HEK293 (cell line): ENCODE results near the gene PTPRF.

Source experiments
- CTCF ChIP-seq: fragments of 450-650 bp; formaldehyde crosslinking; IDR thresholded peaks from 2 replicates; pipeline ENCODE4 v1.5.1; 2016; ENCODE audit warnings: missing biosample characterization, missing genetic modification characterization
- ELK4 ChIP-seq: IDR thresholded peaks from 2 replicates; pipeline ENCODE4 v1.6.1; 2011; ENCODE audit warnings: mild to moderate bottlenecking, low read depth, low read length, borderline replicate concordance
- GFI1B ChIP-seq: fragments of 450-650 bp; formaldehyde crosslinking; IDR thresholded peaks from 2 replicates; pipeline ENCODE4 v1.5.1; 2016; ENCODE audit warnings: missing biosample characterization, missing genetic modification characterization
- ZBTB1 ChIP-seq: fragments of 450-650 bp; formaldehyde crosslinking; IDR thresholded peaks from 2 replicates; pipeline ENCODE4 v1.5.1; 2016; ENCODE audit warnings: missing biosample characterization, missing genetic modification characterization
- ZBTB48 ChIP-seq: fragments of 450-650 bp; formaldehyde crosslinking; IDR thresholded peaks from 2 replicates; pipeline ENCODE4 v1.5.1; 2016; ENCODE audit warnings: missing biosample characterization, missing genetic modification characterization
- ZNF132 ChIP-seq: fragments of 450-650 bp; formaldehyde crosslinking; IDR thresholded peaks from 2 replicates; pipeline ENCODE4 v1.5.1; 2017; ENCODE audit warnings: missing biosample characterization, missing genetic modification characterization, borderline replicate concordance
- ZNF292 ChIP-seq: fragments of 450-650 bp; formaldehyde crosslinking; IDR thresholded peaks from 2 replicates; pipeline ENCODE4 v1.5.1; 2016; ENCODE audit warnings: low read depth, missing biosample characterization, missing genetic modification characterization, borderline replicate concordance
- ZNF843 ChIP-seq: fragments of 450-650 bp; formaldehyde crosslinking; IDR thresholded peaks from 2 replicates; pipeline ENCODE4 v1.5.1; 2016; ENCODE audit warnings: missing biosample characterization, missing genetic modification characterization
- TF ChIP-seq, protein P1 (sequence below): fragments of 450-650 bp; formaldehyde crosslinking; conservative IDR thresholded peaks from 2 replicates; pipeline ENCODE4 v1.5.1; 2016; ENCODE audit warnings: low read depth, missing biosample characterization, missing genetic modification characterization

DNA sequence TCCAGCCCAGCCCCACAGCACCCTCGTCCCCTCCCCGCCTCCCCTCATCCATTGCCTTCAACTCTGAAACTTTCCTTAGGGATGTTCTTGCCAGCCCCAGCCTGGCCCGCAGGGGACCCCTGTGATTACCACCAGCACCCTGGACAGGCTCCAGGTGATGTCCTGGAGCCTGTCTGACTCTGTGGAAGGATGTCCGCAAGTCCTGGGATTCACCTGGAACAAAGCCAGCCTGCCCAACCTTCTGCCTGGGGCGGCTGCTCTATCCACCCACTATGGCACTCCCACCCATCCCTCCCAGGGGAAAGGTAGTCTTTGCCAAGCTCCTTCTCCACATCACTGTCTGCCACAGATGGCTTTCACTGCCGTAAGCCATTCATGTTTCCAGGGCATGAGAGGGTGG is 24.4 kb upstream of the PTPRF start:
- no peak for TF ChIP-seq ZNF292 (tag by site-specific recombination)
- no peak for TF ChIP-seq ZNF132 (tag by site-specific recombination)
- TF ChIP-seq ZBTB1 (tag by site-specific recombination): no peak
- TF ChIP-seq GFI1B (tag by site-specific recombination): no peak
- no peak for TF ChIP-seq ELK4
- no peak for TF ChIP-seq CTCF
- TF ChIP-seq ZBTB48 (tag by site-specific recombination): no peak
- TF ChIP-seq, protein P1, sequence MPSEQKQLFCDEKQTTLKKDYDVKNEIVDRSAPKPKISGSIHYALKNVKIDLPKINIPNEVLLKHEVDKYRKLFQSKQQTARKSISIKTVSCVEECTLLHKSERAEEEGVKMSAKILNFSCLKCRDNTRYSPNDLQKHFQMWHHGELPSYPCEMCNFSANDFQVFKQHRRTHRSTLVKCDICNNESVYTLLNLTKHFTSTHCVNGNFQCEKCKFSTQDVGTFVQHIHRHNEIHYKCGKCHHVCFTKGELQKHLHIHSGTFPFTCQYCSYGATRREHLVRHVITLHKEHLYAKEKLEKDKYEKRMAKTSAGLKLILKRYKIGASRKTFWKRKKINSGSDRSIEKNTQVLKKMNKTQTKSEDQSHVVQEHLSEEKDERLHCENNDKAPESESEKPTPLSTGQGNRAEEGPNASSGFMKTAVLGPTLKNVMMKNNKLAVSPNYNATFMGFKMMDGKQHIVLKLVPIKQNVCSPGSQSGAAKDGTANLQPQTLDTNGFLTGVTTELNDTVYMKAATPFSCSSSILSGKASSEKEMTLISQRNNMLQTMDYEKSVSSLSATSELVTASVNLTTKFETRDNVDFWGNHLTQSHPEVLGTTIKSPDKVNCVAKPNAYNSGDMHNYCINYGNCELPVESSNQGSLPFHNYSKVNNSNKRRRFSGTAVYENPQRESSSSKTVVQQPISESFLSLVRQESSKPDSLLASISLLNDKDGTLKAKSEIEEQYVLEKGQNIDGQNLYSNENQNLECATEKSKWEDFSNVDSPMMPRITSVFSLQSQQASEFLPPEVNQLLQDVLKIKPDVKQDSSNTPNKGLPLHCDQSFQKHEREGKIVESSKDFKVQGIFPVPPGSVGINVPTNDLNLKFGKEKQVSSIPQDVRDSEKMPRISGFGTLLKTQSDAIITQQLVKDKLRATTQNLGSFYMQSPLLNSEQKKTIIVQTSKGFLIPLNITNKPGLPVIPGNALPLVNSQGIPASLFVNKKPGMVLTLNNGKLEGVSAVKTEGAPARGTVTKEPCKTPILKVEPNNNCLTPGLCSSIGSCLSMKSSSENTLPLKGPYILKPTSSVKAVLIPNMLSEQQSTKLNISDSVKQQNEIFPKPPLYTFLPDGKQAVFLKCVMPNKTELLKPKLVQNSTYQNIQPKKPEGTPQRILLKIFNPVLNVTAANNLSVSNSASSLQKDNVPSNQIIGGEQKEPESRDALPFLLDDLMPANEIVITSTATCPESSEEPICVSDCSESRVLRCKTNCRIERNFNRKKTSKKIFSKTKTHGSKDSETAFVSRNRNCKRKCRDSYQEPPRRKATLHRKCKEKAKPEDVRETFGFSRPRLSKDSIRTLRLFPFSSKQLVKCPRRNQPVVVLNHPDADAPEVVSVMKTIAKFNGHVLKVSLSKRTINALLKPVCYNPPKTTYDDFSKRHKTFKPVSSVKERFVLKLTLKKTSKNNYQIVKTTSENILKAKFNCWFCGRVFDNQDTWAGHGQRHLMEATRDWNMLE (tag by site-specific recombination): no peak
- no peak for TF ChIP-seq ZNF843 (tag by site-specific recombination)
